GM19099 (cell line): ENCODE results near the gene OLFM1.

Experiments used
- POLR2A ChIP-seq: IDR thresholded peaks from 3 replicates; pipeline ENCODE4 v1.6.1; 2011; ENCODE audit warnings: low read depth; ENCODE audit not compliant: insufficient read length; ENCODE audit errors: extremely low read depth

OLFM1 gene

GRCh38 chr9:135104761-135105160 lies 17.3 kb downstream of the OLFM1 start:
- TF ChIP-seq POLR2A: no peak

GRCh38 chr9:135105211-135105745 lies 17.8 kb downstream of the OLFM1 start:
- TF ChIP-seq POLR2A: no peak

- TF ChIP-seq POLR2A: no peak
These were observed 18.5 kb downstream of the OLFM1 start for GRCh38 chr9:135105938-135106491.

- no peak for TF ChIP-seq POLR2A
These were observed 19.2 kb downstream of the OLFM1 start for GRCh38 chr9:135106551-135107270.

GRCh38 chr9:135107581-135108235 lies 20.2 kb downstream of the OLFM1 start:
- TF ChIP-seq POLR2A: no peak

- no peak for TF ChIP-seq POLR2A
These were observed 21.5 kb downstream of the OLFM1 start for GRCh38 chr9:135108831-135109510.

- TF ChIP-seq POLR2A: no peak
These were observed 22.2 kb downstream of the OLFM1 start for GRCh38 chr9:135109650-135110049.

GRCh38 chr9:135110416-135110815 lies 22.9 kb downstream of the OLFM1 start:
- TF ChIP-seq POLR2A: no peak

- no peak for TF ChIP-seq POLR2A
These were observed 28.9 kb downstream of the OLFM1 start for GRCh38 chr9:135116371-135116770.

GRCh38 chr9:135116881-135117280 lies 29.4 kb downstream of the OLFM1 start:
- TF ChIP-seq POLR2A: no peak

- TF ChIP-seq POLR2A: no peak
These were observed 29.8 kb downstream of the OLFM1 start for GRCh38 chr9:135117281-135117680.

GRCh38 chr9:135119496-135120064 lies 32.1 kb downstream of the OLFM1 start:
- TF ChIP-seq POLR2A: no peak

GRCh38 chr9:135120249-135120648 lies 32.8 kb downstream of the OLFM1 start:
- no peak for TF ChIP-seq POLR2A

- TF ChIP-seq POLR2A: no peak
These were observed 34.8 kb downstream of the OLFM1 start for GRCh38 chr9:135122316-135122715.
